CD4-positive, alpha-beta T cell treated with Interleukin-17A for 4 hours (primary cell): ENCODE results near the gene ANO6.

Experiments used
- DNase-seq: peaks from one replicate; pipeline ENCODE4 v3.0.0-alpha.2; 2020; ENCODE audit warnings: mixed read lengths

The ANO6 gene

DNA sequence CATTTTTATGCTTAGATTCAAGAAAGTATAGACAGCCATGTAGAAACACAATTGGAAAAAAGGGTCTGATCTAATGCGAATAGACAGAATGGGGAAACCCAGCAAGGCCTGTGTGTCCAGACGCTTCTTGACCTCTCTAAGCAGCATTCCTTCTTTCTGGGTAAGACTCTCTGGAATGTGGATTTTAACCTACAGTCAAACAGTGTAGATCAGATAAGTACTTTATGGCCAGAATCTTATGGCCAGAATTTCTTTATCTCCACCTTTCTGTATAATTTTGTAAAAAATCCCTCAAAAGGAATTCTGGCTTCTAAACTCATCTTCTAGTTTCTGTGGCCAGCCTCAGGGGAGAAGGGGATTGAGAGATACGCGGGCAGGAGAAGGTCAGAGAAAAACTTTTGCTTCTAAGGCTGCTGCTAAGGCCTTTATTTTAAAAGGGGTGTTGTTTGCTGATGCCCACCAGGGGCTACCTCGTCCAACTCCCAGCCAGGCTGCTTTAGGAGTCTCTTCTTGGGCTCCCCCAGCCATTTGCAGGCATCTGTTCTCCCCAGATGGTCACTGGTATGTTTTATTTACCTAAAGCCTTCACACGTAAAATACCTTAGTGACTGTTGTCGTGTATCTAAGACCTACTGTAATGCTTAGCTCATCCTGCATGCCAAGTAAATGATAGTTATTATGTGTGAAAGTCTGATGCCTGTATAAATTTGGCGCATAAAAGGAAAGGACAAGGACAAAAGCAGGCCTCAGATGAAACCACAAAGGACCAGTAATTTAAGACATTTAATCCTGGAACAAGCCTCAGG lies 68.4 kb downstream of the ANO6 start:
- DNase-seq, result no peak

GRCh38 chr12:45285717-45286116 lies 69.8 kb downstream of the ANO6 start:
- DNase-seq, result no peak

DNA sequence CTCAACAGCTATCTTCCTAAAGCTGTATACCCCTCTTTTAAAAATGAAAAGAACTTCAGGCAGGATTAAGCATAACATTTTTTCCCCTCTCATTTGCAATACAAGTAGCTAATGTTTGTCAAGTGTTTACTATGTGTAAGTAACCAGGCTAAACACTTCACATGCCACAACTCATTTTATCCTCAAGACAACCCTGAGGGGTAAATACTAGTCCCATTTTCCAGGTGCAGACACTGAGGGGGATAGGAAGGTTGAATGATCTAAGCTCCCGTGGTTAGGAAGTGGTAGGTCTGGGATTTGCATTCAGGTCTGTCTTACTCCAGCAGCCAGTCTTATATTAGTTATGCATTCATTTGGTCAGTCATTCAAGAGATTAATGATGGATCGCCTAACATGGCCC lies 70.7 kb downstream of the ANO6 start:
- no peak for DNase-seq

GRCh38 chr12:45289245-45290215 lies 73.6 kb downstream of the ANO6 start:
- DNase-seq, result no peak

- DNase-seq, result no peak
These were observed 74.3 kb downstream of the ANO6 start for GRCh38 chr12:45290216-45290605.

- no peak for DNase-seq
These were observed 75.6 kb downstream of the ANO6 start for GRCh38 chr12:45291518-45291917.

DNA sequence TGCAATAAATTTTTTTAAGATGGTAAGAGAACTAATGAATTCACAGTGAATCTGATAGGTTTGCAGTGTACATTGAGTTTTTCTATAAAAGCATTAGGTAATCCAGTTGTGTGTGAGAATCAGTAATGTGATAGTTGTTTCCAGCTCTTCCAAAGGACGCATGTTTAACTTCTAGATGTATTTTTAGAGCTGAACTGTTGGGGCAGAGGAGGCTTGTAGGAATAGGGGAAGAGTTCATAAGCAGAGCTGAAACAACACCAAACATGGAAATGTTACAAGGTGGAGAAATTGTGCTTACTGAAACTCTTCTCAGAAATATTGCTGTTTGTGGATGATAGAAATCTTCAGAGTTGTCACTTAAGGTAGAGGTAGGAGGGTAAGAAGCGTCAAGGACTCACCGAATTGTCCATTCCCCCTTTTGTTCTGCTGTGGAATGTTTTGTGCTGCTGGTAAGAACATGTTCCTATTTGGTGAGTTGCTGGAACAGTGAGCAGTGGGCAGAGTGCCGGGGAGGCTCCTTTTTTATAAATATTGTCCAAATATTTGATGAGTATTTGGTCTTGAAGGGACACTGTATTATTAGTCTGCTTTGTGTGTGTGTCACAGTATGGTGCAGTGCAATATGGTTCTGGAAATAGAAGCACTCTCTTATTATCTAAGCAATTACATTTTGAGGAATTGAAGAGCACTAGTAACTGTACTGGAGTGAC lies 76.7 kb downstream of the ANO6 start:
- DNase-seq, result no peak

DNA sequence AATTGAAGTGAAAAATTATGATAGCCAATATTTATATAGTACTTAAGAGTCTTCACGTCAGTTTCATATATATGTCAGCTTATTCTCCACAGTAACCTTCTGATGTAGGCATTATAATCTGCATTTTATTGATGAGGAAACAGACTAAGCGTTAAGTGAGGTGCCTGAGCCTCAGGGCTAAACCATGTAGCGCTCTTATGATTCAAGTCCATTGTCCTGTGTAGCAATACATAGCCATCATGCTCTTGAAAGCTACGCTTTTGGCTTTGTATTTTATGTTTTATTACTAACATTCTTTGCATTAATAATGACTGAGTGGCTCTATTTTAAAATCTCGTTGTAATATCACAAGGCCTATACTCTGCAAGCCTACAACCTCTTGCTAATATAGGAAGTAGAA lies 79.0 kb downstream of the ANO6 start:
- DNase-seq, result no peak

GRCh38 chr12:45296046-45296586 lies 80.2 kb downstream of the ANO6 start:
- no peak for DNase-seq

GRCh38 chr12:45298047-45298446 lies 82.2 kb downstream of the ANO6 start:
- no peak for DNase-seq

DNA sequence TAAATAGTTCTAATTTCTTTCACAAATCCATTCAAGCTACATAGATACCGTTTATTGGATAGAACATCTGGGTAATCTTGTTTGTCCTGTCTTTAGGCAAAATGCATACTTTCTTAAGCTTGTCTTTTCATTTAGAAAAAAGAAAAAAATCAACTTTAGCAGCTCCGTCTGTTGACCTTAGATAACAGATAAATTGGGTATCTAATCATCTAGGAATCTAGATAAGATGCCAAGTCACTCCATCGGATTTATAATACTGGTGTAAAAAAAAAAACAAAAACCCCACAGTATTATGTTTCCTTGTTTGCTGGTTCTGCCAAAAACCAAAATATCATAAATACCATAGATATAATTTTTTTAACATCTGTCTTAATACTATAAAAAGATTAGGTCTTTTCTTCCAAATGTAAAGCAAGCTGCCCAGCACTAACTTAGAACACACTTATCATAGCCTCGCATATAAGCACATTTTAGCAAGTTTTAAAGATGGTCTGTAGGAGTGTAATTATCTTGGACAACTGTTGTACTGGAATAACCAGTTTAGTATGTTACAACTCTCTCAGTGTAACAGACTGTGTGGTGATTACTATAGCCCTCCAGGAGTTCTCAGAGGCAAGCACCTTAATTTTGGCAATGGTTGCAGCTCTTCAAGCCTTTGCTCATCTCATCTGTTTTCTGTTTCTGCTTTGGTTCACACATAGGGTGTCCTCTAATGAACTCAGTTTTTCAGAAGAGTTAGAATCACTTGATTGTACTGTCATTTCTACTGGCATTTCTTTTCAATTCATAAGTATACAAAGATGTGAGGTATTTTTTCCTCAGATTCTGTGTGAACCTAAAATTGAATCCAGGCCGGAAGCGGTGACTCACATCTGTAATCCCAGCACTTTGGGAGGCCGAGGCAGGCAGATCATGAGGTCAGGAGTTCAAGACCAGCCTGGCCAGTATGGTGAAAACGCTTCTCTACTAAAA lies 83.1 kb downstream of the ANO6 start:
- DNase-seq, result no peak

DNA sequence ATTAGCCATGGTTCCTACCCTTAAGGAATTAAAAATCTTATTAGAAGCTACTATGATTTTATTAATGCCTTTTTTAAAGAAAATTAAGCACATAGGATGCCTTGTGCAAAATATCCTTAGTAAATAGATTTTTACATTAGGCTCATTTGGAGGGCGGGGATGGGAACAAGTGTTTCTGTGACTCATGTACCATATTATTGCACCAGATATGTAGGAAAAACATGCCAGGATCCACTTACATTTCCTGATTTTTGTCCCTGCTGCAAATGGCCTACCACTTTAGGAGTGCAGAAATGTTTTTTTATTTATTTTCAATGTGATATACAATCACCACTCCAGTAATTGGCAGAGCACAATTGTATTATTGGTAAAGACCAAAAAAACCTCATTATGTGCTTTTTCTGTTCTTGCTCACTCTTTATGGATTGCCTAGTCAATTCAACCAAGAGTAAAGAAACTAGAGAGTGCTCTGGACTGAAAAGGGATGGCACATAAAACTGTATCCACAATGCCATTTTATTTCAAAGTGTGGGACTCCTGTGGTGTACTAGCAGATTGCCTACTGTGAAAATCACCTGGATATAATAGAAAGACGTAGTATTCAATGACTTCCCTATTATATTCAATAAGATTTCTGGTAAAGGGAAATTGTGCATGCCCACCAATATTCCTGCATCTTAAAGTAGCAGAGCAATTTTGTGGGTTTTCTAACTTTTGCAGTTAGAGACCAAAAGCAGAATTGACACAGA lies 86.9 kb downstream of the ANO6 start:
- no peak for DNase-seq

GRCh38 chr12:45303945-45304344 lies 88.0 kb downstream of the ANO6 start:
- no peak for DNase-seq

- no peak for DNase-seq
These were observed 88.8 kb downstream of the ANO6 start for GRCh38 chr12:45304514-45305178.

GRCh38 chr12:45305907-45306306 lies 90.0 kb downstream of the ANO6 start:
- no peak for DNase-seq

DNA sequence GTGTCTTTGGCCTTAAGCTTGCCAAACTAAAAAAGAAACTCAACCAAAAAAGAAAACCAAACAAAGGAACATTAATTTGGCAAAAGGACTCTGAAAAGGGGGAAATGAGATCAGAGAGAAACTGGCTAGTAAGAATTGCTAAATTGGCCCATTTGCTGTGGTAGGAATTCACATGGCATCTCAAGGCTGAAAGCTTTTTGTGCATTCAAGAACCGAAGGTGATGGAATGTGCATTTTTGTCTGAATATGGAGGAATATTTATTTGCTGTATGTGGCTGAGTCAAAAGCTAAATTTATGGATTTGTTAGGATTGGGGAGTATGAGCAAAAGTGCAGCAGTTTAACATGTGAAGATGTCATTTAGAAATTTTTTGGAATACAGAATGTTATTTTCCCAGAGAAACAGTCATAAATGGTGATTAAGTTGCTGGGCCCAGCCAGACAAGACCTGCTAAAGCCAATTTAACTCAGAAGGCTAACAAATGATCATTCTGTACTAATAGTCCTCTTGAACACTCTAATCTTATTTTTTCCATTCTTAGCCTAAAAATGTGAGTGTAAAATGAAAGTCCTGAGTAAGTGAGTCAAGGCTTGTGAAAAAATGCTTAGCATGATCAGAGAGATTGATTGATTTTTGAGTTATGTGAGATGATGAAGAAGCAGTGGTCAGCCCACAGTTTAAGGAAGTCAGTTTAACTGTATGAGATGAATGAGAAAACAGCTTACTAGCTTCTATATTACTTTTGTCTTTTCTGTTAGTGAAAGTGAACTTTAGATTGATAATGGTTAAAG lies 94.1 kb downstream of the ANO6 start:
- no peak for DNase-seq

GRCh38 chr12:45310627-45310968 lies 94.7 kb downstream of the ANO6 start:
- no peak for DNase-seq

GRCh38 chr12:45312012-45312411 lies 96.1 kb downstream of the ANO6 start:
- DNase-seq, result no peak

GRCh38 chr12:45314770-45315169 lies 98.9 kb downstream of the ANO6 start:
- no peak for DNase-seq

- no peak for DNase-seq
These were observed 99.6 kb downstream of the ANO6 start for GRCh38 chr12:45315462-45315861.
